Peyer's patch (tissue), 4 donors: ENCODE results near the gene TTYH2.

Experiments
- CTCF ChIP-seq, 6 experiments: fragments of 450-650 bp in 4 of 6; fragments of 200-600 bp in 2 of 6; sonication (generic) in 1 of 6; IDR thresholded peaks; one replicate each; pipeline ENCODE4 v1.5.1; 2017 to 2019; ENCODE audit warnings: antibody characterized with exemption in 6 of 6, mild to moderate bottlenecking in 3 of 6, moderate library complexity in 1 of 6
- POLR2A ChIP-seq, 2 donors: fragments of 450-650 bp; IDR thresholded peaks; one replicate each; pipeline ENCODE4 v1.5.1; 2017; ENCODE audit warnings: antibody characterized with exemption in 2 of 2, mild to moderate bottlenecking in 2 of 2, moderate library complexity in 2 of 2

DNA sequence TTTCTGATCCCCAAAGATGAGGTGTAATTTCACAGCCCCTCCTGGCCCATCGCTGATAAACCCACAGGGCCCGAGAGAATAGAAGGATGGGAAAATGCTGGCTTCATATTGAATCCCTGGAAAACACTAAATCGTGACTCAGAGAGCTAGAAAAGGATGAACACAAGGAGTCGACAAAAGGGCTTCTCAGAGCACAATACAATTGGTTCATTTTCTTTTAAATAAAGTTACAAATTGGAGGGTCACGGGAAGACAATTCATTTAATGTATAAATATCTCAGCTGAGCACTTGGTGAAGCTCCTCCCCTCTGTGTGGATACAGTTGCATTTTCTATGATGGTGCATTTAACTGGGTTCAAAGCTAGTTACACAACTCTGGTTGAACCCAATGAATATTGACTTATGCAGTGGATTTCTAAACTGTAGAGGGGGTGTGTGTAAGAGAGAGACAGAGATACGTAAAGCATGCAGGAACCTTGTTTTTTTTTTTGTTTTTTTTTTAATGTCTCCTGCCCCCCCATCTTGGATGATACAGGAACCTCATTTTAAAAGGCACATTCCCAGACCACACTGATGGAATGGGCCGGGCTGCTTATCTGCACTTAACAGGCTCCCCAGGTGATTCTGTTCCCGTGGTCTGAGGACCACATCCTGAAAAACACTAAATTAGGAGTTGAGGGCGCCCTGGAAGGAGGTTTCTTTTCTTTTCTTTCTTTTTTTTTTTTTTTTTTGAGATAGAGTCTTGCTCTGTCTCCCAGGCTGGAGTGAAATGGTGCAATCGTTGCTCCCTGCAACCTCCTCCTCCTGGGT is 14.1 kb downstream of the TTYH2 start:
- TF ChIP-seq CTCF (IDR thresholded peaks at IDR 0.05) (no peak), POLR2A (IDR thresholded peaks at IDR 0.05) (no peak)
